Naive B cell (primary cell): ENCODE measurements around the gene UQCRC1. TPM values are rescaled to one million over a fixed set of nuclear protein-coding genes. Genes with fewer than 3 reads are reported as not detected.

Source experiments
- ATAC-seq, 2 donors: fragments of 150-1000 bp; cut with Tn5 transposase; 2 replicates each; pipeline ENCODE4 v1.10.0; 2021; ENCODE audit warnings: low read depth in 2 of 2, mild to moderate bottlenecking in 2 of 2, moderate library complexity in 2 of 2
- DNase-seq: peaks from one replicate; pipeline ENCODE4 v3.0.0; 2022
- H3K27ac Mint-ChIP-seq, 6 donors: one replicate each; pipeline ENCODE4 v1.8.0; 2020 to 2022; ENCODE audit warnings: mild to moderate bottlenecking in 6 of 6, mixed read lengths in 6 of 6, moderate library complexity in 5 of 6, inconsistent platforms in 2 of 6
- H3K27me3 Mint-ChIP-seq, 3 donors: one replicate each; pipeline ENCODE4 v1.8.0; 2021 to 2022; ENCODE audit warnings: mixed read lengths in 3 of 3, mild to moderate bottlenecking in 1 of 3
- H3K36me3 Mint-ChIP-seq, 2 donors: one replicate each; pipeline ENCODE4 v1.8.0; 2020 to 2022; ENCODE audit warnings: mixed read lengths in 2 of 2, inconsistent platforms in 1 of 2, mild to moderate bottlenecking in 1 of 2
- H3K4me1 Mint-ChIP-seq, 3 donors: one replicate each; pipeline ENCODE4 v1.8.0; 2020 to 2022; ENCODE audit warnings: mixed read lengths in 3 of 3, inconsistent platforms in 1 of 3, mild to moderate bottlenecking in 1 of 3, moderate library complexity in 1 of 3
- H3K4me3 Mint-ChIP-seq, 8 donors: one replicate each; pipeline ENCODE4 v1.8.0; 2020 to 2022; ENCODE audit warnings: mild to moderate bottlenecking in 8 of 8, mixed read lengths in 8 of 8, moderate library complexity in 8 of 8, inconsistent platforms in 2 of 8
- H3K9me3 Mint-ChIP-seq, 7 donors: one replicate each; pipeline ENCODE4 v1.8.0; 2020 to 2022; ENCODE audit warnings: mixed read lengths in 7 of 7, mild to moderate bottlenecking in 5 of 7, inconsistent platforms in 2 of 7, moderate library complexity in 1 of 7
- polyA plus RNA-seq, 6 donors: library from polyadenylated mRNA; unstranded; fragments of 300-500 nt; fragmentation: Illumina TruSeq; gene quantifications; one replicate each; pipeline ENCODE4 v1.2.3, GENCODE V29; 2021; ENCODE audit warnings: low read depth in 6 of 6

The UQCRC1 gene
- polyA plus RNA-seq, 6 donors from 2014 or later: 152 to 385 (median 155) TPM

DNA sequence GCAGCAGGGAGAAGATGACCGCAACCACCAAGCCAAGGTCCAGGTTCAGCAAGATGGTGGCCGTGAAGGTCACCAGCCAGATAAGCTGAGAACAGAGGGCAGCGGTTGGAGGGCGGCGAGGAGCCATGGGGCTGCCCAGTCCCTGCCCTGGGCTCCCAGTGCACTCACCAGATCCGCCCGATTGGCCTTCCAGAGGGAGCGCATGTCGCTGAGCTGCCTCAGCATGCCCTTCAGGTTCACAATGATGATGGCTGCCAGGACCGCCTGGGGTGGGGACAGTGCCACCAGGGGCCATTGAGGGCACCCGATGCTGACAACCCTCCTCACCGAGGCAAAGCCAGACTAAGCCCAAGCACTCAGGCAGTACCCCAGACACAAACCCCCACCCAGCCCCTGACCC is 20.4 kb upstream of the UQCRC1 start:
- DNase-seq: no peak
- peak overlapping the region in 1 of 8 donors; percentile 21 for H3K4me3 Mint-ChIP-seq
- no peak overlapping the region for H3K27ac Mint-ChIP-seq
- no peaks in the 10 kb centered on the region for H3K27me3 Mint-ChIP-seq
- no peaks in the 10 kb centered on the region for H3K36me3 Mint-ChIP-seq
- H3K4me1 Mint-ChIP-seq: peaks cover 3 to 11% (median 11%) of the 10 kb centered on the region in 3 donors
- H3K9me3 Mint-ChIP-seq: no peaks in the 10 kb centered on the region
- ATAC-seq: no peak

DNA sequence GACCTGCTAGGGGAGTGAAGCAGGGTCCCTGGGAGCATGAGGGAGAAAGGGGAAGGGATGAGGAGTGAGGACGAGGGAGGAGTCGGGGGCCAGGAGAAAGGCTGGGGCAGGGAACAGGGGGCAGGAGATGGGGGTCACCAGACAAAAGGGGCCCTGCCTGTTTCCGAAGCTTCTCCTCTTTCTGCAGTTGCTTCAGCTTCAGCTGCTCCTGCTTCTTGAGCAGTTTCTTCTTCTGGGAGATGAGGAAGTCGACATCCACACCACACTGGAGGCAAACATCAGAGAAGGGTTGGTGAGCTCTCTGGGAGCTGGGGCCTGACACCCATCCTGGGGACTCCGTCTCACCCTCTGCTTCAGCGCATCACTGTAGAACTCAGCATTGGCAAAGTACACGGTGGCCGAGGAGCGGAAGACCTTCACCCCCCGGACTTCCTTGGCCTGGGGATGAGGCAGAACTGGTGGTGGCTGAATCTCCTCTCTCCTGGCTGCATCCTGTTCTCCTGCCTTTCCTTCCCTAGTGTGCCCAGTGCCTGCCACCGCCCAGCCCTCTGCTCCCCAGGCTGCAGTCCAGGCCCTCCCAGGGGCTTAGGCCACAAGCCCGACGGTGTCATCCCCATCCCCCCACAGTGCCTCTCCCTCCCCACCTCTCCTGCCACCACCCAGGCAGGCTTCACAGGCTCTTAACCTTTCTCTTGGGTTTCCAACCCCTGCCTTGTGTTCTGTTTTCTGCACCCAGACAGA is 19.0 kb upstream of the UQCRC1 start:
- no peak for ATAC-seq
- Mint-ChIP-seq H3K4me3 (peak overlapping the region in 1 of 8 donors; percentile 24), H3K4me1 (peaks cover 0 to 3% (median 3%) of the 10 kb centered on the region in 3 donors), H3K27ac (peak overlapping the region in 2 of 6 donors; percentile 22 to 52), H3K36me3 (no peaks in the 10 kb centered on the region), H3K9me3 (no peaks in the 10 kb centered on the region), H3K27me3 (no peaks in the 10 kb centered on the region)
- no peak for DNase-seq

DNA sequence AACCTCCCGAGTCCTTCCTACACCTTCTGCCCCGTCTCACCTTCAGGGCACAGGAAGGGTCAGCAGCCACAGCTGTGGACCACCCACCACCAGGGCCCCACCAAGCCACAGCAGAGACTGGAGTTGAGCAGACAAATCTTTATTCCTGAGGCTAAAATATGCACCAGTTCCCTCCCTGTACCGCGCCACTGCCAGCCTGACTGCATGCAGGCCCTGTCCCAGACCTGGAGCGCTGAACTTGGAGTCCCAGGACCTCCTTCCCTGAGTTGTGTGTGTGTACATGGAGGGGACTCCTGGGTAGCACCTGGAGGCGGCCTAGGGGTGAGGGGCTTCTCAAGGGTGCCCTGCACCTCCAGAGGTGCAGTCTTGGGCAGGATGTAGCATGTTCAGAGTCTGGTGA is 16.2 kb upstream of the UQCRC1 start:
- ATAC-seq (no peak), DNase-seq (no peak)
- Mint-ChIP-seq H3K4me3 (no peak overlapping the region), H3K27me3 (peaks cover 0 to 5% (median 0%) of the 10 kb centered on the region in 3 donors), H3K27ac (no peak overlapping the region), H3K9me3 (no peaks in the 10 kb centered on the region), H3K36me3 (no peaks in the 10 kb centered on the region), H3K4me1 (no peaks in the 10 kb centered on the region)

DNA sequence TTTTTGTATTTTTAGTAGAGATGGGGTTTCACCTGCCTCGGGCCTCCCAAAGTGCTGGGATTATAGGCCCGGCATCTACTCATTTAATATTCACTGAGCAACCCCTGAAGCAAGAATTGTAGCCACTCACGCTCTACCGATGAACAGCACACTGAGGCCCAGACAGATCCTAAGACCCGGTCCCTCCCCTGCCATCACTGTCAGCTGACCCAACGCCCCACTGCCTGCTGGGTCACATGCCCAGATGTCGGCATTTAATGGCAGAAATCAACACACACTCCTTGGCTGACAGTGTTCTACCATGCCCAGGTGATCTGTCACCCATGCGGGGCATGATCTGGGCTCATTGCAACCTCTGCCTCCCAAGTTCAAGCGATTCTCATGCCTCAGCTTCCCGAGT is 15.3 kb upstream of the UQCRC1 start:
- H3K36me3 Mint-ChIP-seq: no peaks in the 10 kb centered on the region

DNA sequence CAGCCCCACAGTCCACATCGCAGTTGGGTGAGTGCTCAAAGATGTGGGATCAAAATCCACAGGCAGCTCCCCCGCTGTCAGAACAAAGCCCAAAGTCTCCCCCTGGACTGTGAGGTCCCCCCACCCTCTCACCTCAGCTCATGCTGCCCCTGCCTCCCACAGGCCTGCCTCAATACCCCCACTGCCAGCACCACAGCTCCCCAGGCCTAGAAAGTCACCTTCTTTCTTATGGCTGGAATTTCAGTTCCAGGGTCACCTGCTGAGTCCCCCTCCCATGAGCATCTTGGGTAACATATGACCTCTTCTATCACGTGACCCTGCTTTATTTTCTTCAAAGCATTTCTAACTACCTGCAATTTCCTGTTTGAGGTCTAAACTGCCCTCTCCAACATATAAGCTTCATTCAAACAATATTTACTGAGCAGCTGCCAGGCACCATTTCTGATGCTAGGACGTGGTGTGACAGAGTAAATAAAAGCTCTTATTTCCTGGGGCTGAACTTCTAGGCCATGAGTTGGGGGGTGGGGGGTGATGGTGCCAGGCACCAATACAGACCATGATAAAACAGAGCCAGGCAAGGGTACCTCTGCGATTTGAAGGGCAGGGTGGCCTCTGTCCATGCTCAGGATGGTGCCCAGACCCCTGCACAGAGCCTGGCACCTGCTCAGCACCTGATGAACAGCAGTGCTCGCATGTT is 14.6 kb upstream of the UQCRC1 start:
- ATAC-seq: no peak
- Mint-ChIP-seq H3K4me1 (no peaks in the 10 kb centered on the region), H3K36me3 (no peaks in the 10 kb centered on the region), H3K27me3 (peaks cover 0 to 5% (median 0%) of the 10 kb centered on the region in 3 donors), H3K27ac (no peak overlapping the region), H3K9me3 (peaks cover 0 to 3% (median 0%) of the 10 kb centered on the region in 7 donors), H3K4me3 (no peak overlapping the region)
- no peak for DNase-seq

More for the DNA sequence above, 15.3 kb upstream of the UQCRC1 start:
- Mint-ChIP-seq H3K27ac (no peak overlapping the region), H3K27me3 (peaks cover 0 to 5% (median 0%) of the 10 kb centered on the region in 3 donors), H3K4me3 (no peak overlapping the region), H3K9me3 (peaks cover 0 to 3% (median 0%) of the 10 kb centered on the region in 7 donors), H3K4me1 (no peaks in the 10 kb centered on the region)
- DNase-seq: no peak
- ATAC-seq: no peak

DNA sequence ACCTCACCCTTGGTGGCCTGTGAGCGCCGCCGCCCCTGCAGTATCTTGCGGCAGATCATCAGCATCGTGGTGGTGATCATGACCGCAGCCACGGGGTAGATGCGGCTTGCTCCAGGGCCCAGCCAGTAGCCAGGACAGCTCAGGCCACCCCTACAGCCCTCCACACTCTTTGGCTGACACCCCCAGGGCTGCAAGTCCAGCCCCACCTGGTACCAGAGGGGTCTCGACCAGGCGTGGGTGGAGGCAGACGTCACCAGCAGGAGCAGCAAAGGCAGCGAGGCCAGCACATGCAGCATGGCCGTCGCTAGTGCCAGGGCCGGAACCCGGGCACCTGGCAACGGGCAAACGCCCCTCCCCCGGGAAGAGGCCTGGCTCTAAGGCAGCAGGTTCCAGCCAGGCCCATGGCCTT is 12.0 kb upstream of the UQCRC1 start, which contains the start of gene TMEM89:
TSS of gene TMEM89 (minus strand) at position 309 of the 409 bp plus-strand sequence. CDS start at position 296, 13 bp downstream.
- H3K27me3 Mint-ChIP-seq: peaks cover 0 to 5% (median 0%) of the 10 kb centered on the region in 3 donors
- no peak for ATAC-seq
- H3K4me1 Mint-ChIP-seq: no peaks in the 10 kb centered on the region
- H3K27ac Mint-ChIP-seq: no peak within 1 kb of the TSS
- DNase-seq: no peak
- peaks cover 0 to 18% (median 9%) of the 10 kb centered on the region in 7 donors for H3K9me3 Mint-ChIP-seq
- H3K36me3 Mint-ChIP-seq: no peaks in the 10 kb centered on the region
- H3K4me3 Mint-ChIP-seq: no peak within 1 kb of the TSS

DNA sequence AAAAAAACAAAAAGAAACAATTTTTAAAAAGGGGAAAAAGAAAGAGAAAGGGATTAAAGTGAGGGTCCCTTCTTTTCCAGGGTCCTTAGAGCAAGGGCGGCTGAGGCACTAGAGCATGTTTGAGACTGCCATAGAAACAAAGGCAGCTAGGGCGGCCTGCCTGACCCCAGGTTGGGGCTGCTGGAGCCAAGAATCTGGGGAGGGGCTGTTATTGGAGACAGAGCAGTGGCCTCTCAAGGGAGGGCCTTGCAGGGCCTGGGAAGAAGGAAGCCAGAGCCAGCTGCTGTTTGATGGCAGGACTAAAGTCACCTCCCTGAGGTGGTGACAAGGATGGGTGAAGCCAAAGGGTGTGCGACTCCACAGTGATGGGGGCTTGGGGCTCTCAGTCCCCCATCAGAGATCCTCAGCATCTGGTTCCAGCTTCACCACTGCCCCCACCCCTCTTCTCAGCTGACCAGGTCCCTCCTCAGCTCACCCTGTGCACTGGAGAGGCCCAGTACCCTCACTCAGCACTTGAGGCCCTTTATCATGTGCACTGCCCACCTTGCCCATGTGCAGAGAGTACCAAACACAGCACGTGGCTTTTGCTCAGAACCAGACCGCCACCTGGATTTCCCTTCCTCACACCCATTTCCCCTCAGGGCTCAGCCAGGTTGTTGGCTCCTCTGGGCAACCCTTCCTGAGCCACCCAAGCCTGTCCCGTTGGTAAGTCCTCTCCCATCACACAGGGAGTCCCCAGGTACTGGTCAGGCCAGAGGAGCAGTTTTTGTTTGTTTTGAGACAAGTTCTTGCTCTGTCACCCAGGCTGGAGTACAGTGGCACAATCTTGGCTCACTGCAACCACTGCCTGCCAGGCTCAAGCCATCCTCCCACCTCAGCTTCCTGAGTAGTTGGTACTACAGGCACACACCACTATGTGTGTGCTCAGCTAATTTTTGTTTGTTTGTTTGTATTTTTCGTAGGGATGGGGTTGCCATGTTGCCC is 10.4 kb upstream of the UQCRC1 start:
- Mint-ChIP-seq H3K27ac (no peak overlapping the region), H3K27me3 (peaks cover 0 to 5% (median 0%) of the 10 kb centered on the region in 3 donors), H3K36me3 (no peaks in the 10 kb centered on the region), H3K9me3 (peaks cover 0 to 18% (median 9%) of the 10 kb centered on the region in 7 donors), H3K4me3 (no peak overlapping the region), H3K4me1 (no peaks in the 10 kb centered on the region)
- DNase-seq (no peak), ATAC-seq (no peak)

DNA sequence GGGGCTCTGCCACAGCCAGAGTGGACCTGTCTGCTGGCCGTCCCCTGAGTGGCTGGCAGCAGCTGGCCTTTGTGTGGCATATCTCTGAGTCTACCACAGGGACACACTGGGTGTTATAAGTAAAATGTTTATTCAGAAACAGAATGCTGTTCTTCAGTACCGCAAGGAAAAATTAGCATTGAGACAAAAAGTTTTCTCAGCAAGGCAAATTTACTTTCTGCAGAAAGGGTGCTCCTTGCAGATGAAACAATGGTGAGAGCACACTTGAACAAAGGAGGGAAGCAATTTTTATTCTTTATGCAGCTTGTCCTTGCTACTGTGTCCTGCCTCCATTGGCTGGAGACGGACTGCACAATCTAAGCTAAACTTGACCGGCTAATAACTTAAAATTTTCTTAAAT is 8.1 kb upstream of the UQCRC1 start:
- peaks cover 0 to 18% (median 9%) of the 10 kb centered on the region in 7 donors for H3K9me3 Mint-ChIP-seq
- DNase-seq (no peak), ATAC-seq (no peak)
- H3K27ac Mint-ChIP-seq: no peak overlapping the region
- no peaks in the 10 kb centered on the region for H3K4me1 Mint-ChIP-seq
- peaks cover 0 to 11% (median 0%) of the 10 kb centered on the region in 3 donors for H3K27me3 Mint-ChIP-seq
- H3K4me3 Mint-ChIP-seq: no peak overlapping the region
- no peaks in the 10 kb centered on the region for H3K36me3 Mint-ChIP-seq

DNA sequence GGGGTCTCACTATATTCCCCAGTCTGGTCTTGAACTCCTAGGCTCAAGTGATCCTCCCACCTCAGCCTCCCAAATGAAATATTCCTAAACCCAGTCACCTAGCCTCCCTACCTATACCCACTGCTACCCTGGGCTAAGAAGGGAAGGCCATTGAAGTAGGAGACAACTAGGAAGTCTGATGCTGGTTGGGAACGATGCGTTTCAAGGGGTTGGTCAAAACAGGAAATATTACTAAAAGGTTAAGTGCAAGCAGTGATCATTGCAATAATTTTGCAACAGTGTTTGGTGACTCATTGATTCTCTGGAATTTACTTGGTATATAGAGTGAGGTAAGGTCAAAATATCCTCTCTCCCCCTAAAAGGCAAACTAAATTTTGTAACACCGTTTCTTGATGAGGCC is 4.6 kb upstream of the UQCRC1 start:
- peaks cover 0 to 17% (median 9%) of the 10 kb centered on the region in 7 donors for H3K9me3 Mint-ChIP-seq
- no peaks in the 10 kb centered on the region for H3K36me3 Mint-ChIP-seq
- DNase-seq: no peak
- H3K27ac Mint-ChIP-seq: no peak overlapping the region
- peaks cover 0 to 7% (median 6%) of the 10 kb centered on the region in 3 donors for H3K4me1 Mint-ChIP-seq
- ATAC-seq: no peak
- H3K27me3 Mint-ChIP-seq: peaks cover 0 to 6% (median 0%) of the 10 kb centered on the region in 3 donors
- H3K4me3 Mint-ChIP-seq: peak overlapping the region in 1 of 8 donors; percentile 42

DNA sequence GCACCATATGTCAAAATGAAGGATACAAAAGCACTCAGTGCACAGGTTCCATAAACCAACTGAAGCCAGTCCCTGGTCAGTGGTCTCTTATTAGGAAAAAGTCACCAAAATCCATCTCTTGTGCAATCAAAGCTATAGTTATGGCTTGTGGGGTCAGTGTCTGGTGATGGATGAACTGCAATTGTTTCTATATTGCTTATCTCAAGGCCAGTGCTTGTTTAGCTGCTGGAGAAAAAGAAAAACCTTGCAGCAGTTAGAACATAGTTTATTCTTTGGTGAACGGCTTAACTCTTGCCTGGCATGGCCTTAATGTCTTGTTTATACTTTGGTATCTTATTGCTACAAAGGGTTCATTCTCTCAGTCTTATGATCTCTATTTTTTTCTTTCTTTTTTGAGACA is 2.9 kb upstream of the UQCRC1 start:
- H3K27me3 Mint-ChIP-seq: peaks cover 0 to 6% (median 0%) of the 10 kb centered on the region in 3 donors
- no peaks in the 10 kb centered on the region for H3K36me3 Mint-ChIP-seq
- peaks cover 6 to 18% (median 14%) of the 10 kb centered on the region in 3 donors for H3K4me1 Mint-ChIP-seq
- H3K27ac Mint-ChIP-seq: peak overlapping the region in 1 of 6 donors; percentile 83
- no peak for ATAC-seq
- no peak for DNase-seq
- H3K4me3 Mint-ChIP-seq: peak overlapping the region in 2 of 8 donors; percentile 66 to 70
- H3K9me3 Mint-ChIP-seq: peaks cover 0 to 6% (median 4%) of the 10 kb centered on the region in 7 donors

DNA sequence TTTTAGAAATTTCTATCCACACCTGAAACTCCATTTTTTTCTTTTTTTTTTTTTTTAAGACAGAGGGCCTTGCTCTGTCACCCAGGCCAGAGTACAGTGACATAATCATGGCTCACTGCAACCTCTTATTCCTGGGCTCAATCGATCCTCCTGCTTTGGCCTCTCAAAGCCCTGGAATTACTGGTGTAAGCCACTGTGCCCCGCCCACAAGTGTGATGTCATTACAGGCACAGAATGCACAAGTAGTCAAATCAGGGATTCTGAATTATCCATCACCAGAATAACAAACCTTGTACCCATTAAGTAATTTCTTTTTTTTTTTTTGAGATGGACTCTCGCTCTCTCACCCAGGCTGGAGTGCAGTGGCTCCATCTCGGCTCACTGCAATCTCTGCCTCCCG is 1.9 kb downstream of the UQCRC1 start:
- peaks cover 10 to 18% (median 14%) of the 10 kb centered on the region in 3 donors for H3K4me1 Mint-ChIP-seq
- no peaks in the 10 kb centered on the region for H3K27me3 Mint-ChIP-seq
- H3K9me3 Mint-ChIP-seq: no peaks in the 10 kb centered on the region
- H3K27ac Mint-ChIP-seq: no peak overlapping the region
- ATAC-seq (no peak), DNase-seq (no peak)
- H3K36me3 Mint-ChIP-seq: peaks cover 4 to 9% of the 10 kb centered on the region in 2 donors
- H3K4me3 Mint-ChIP-seq: peak overlapping the region in 5 of 8 donors; percentile 22 to 100 (median 56)

DNA sequence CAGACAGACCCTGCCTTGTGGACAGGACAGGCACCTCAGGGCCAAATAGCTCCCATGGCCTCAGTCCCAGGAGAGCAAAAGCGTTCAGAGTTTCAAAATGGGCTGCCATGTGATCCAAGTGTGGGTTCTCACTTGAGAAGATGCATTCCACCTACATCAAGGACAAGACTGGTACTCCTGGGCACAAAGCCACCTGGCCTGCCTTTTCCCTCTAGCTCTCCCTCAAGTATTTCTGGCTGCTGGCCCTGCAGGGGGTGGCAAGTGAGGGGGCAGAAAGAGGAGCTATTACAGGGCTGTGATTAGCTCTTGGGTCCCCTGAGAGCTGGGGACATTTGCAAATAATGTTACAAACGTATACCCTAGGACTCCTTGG is 7.8 kb downstream of the UQCRC1 start:
- ATAC-seq (no peak), DNase-seq (no peak)
- H3K27ac Mint-ChIP-seq: no peak overlapping the region
- no peak overlapping the region for H3K4me3 Mint-ChIP-seq
- H3K36me3 Mint-ChIP-seq: peaks cover 11 to 18% of the 10 kb centered on the region in 2 donors
- peaks cover 0 to 9% (median 3%) of the 10 kb centered on the region in 3 donors for H3K4me1 Mint-ChIP-seq
- no peaks in the 10 kb centered on the region for H3K9me3 Mint-ChIP-seq
- H3K27me3 Mint-ChIP-seq: peaks cover 0 to under 1% (median 0%) of the 10 kb centered on the region in 3 donors
